Superior temporal gyrus (tissue), 1 donor: Measurements from ENCODE around the gene KCNJ18.
"Not testable (repeated sequence)": the region's sequence is repeated elsewhere in the genome, so short reads cannot be mapped to it uniquely, and the experiment has no call there.

Source experiments
- DNase-seq: peaks from one replicate; pipeline ENCODE4 v3.0.0-alpha.2; 2016; ENCODE audit errors: extremely low spot score

Gene KCNJ18

GRCh38 chr17:21724216-21725006 lies 32.1 kb downstream of the KCNJ18 start:
- DNase-seq = not testable (repeated sequence)

GRCh38 chr17:21731076-21731475 lies 38.8 kb downstream of the KCNJ18 start:
- DNase-seq = not testable (repeated sequence)

- not testable (repeated sequence) for DNase-seq
Measured at GRCh38 chr17:21733931-21734330, 41.6 kb downstream of the KCNJ18 start.

GRCh38 chr17:21735814-21736213 lies 43.5 kb downstream of the KCNJ18 start:
- DNase-seq = not testable (repeated sequence)

GRCh38 chr17:21737015-21737580 lies 44.8 kb downstream of the KCNJ18 start:
- not testable (repeated sequence) for DNase-seq

- not testable (repeated sequence) for DNase-seq
Measured at GRCh38 chr17:21738241-21738640, 45.9 kb downstream of the KCNJ18 start.

- not testable (repeated sequence) for DNase-seq
Measured at GRCh38 chr17:21738877-21739474, 46.7 kb downstream of the KCNJ18 start.

- DNase-seq = not testable (repeated sequence)
Measured at GRCh38 chr17:21739485-21739884, 47.2 kb downstream of the KCNJ18 start.

- not testable (repeated sequence) for DNase-seq
Measured at GRCh38 chr17:21740836-21741235, 48.5 kb downstream of the KCNJ18 start.

GRCh38 chr17:21741520-21741919 lies 49.2 kb downstream of the KCNJ18 start:
- not testable (repeated sequence) for DNase-seq

- DNase-seq = no peak
Measured at GRCh38 chr17:21742326-21742725, 50.0 kb downstream of the KCNJ18 start.

GRCh38 chr17:21744151-21744550 lies 51.8 kb downstream of the KCNJ18 start:
- DNase-seq = not testable (repeated sequence)

GRCh38 chr17:21744621-21745020 lies 52.3 kb downstream of the KCNJ18 start:
- not testable (repeated sequence) for DNase-seq

- DNase-seq = not testable (repeated sequence)
Measured at GRCh38 chr17:21745385-21746054, 53.2 kb downstream of the KCNJ18 start.

GRCh38 chr17:21746415-21746814 lies 54.1 kb downstream of the KCNJ18 start:
- not testable (repeated sequence) for DNase-seq

- DNase-seq = not testable (repeated sequence)
Measured at GRCh38 chr17:21747195-21747915, 55.0 kb downstream of the KCNJ18 start.

GRCh38 chr17:21748686-21749085 lies 56.4 kb downstream of the KCNJ18 start:
- DNase-seq = not testable (repeated sequence)

GRCh38 chr17:21749696-21750531 lies 57.6 kb downstream of the KCNJ18 start:
- DNase-seq = not testable (repeated sequence)

GRCh38 chr17:21751111-21751510 lies 58.8 kb downstream of the KCNJ18 start:
- DNase-seq = not testable (repeated sequence)
